SKM-1 (cell line): ENCODE results near the gene TIMM44.

Experiments
- DNase-seq: peaks from one replicate; lab custom pipeline; 2025; ENCODE audit not compliant: unreplicated experiment; lab: John Stamatoyannopoulos, UW

Gene TIMM44, protein sequence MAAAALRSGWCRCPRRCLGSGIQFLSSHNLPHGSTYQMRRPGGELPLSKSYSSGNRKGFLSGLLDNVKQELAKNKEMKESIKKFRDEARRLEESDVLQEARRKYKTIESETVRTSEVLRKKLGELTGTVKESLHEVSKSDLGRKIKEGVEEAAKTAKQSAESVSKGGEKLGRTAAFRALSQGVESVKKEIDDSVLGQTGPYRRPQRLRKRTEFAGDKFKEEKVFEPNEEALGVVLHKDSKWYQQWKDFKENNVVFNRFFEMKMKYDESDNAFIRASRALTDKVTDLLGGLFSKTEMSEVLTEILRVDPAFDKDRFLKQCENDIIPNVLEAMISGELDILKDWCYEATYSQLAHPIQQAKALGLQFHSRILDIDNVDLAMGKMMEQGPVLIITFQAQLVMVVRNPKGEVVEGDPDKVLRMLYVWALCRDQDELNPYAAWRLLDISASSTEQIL

DNA sequence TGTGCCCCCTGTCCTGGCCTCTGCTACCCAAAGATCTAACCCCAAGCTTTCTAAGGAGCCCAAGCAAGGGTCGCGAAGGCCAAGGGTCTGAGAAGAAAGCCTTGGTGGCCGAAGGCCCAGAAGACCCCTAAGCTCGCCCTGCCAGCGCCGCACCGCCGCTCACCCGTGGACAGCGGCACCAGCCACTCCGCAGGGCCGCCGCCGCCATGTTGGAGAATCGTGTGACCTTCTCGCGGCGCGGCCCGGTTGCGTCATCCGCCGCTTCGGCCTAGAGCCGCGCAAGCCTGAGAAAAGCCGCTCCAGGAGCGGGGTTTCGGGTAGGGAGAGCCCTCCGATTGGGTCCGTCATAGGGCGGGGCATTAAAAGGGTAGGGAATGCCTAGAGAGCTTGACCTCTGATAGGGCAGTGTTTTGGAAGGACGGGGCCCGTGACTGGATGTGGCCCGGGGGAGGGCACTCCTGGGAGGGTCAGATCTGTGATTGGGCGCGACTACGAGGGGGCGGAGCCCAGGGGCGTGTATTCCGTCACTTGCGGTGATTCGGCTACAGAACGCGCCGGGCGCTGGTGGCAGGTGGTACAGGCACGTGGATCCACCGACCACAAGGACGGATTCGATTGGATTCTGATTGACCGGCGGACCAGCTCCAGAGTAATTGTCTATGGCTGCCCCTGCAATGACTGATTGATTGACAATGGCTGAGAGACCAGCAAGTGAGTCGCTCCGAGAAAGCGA, at the start of gene TIMM44:
TSS of gene TIMM44 (minus strand) at position 223 of the 733 bp plus-strand sequence. CDS start at position 208, 15 bp downstream.
- DNase-seq = peak; percentile 99

DNA sequence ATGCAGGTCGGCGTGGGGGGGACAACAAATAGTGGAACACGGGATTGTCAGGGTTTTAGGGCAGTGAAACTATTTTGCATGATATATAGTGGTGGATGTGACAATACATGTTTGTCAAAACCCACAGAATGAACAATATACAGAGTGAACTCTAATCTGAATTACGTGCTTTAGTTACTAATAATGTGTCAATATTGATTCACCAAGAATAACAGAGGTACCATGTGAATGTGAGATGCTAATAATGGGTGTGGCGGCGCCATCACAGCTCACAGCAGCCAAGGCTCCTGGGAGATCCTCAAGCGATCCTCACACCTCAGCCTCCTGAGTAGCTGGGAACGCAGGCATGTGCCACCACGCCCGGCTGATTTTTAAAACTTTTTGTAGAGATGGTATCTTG, 49.1 kb upstream of the TIMM44 start:
- no peak for DNase-seq

DNA sequence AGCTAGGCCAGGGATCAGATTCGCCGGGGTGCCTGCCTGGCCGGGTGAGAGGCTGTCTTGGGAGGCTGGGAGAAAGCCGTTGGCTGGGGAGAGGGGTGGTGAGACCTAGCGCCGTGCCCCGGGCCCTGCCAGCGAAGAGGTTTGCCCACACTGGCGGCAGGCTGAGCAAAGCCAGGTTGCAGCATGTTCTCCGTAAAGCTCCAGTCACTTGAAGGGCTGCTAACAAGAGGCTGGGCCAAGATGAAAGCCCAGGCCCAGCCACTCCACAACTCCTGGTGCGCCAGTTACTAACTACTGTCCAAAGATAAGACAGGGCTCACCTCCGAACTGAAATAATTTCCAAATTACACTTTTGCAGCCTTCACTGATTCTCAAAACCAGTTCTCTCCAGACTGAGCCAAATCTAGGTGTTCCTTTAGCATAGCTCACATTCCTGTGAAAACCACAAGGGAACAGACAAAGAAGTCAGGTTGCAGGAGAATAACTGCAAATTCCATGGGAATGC, 45.7 kb upstream of the TIMM44 start:
- no peak for DNase-seq

DNA sequence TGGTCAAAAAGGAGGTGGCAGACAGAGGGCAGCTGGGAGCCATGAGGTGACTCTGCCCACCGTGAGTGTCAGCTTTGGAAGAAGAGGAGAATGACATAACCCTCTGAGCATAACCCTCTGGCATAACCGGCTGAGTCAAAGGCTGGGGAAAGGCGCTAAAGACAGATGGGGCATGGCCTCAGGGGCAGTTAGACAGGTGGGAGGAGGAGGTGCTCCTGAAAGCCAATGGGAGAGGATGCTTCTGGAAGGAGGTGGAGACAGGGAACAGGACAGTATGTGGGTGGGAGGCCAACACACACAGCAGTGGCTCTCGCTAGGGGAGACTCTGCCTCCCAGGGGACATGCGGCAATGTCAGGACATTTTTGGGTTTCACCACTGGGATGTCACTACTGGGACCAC, 44.8 kb upstream of the TIMM44 start:
- DNase-seq = no peak

DNA sequence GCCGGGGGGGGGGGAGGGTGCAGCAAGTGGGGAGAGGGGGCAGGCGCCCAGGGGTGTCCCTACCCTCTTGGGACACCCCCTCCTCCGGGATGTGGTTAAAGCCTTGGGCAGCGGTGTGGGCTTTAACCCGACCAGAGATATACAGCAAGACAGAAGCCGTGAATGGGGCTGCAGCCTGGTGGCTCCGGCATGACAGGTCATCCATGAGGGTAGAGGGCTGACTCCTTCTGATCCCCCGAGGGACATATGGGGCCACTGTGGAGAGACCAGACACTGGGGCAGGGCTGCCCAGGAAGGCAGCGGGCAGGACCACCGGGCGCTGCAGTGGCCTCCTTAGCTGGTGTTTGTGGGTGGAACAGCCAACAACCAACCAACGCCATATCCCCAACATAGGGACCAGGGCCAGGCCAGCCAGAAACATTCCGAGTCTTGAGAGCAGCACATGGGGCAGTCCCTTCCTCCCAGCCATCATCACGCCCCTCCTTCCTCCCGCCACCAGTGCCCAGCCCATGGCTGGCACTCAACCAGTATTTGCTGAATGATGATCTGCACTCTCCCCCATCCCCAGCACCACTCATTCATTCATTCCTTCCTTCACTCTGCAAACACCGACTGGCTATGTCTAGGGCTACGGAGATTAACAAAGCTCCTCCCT, 43.8 kb upstream of the TIMM44 start:
- no peak for DNase-seq

DNA sequence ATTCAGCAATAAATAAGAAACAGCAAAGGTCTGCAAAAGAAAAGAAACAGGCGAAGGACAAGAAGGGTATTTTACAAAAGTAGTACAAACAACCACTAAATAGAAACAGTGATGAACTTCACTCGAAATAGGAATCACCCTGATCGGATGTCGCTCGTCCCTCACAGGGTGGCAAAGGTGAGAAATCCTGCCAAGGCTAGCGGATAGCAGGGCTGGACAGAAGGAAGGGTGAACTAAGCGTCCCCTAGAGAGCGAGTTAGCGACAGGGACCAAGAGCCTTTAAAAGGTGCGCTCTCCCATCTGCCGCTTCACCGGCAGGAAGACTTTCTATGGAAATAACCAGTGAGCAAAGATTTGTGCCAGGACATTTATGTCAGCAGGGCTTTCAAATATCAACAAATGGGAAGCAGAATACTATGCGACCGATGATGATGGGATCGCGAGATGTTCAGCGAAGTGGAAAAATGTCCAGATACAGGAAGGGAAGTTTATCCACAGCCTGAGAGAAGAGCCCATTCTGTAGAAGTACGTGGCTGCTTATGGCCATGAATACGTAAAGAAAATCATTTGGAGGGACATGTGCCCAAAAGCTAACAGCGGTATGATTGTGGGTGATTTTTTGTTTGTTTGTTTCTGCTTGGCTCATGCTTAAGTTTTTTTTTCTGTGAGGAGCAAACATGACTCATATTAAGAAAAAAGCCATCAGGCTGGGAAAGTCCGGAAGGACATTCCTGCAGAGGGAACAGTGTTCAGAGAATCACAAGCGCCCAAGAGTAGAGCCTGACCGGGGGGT, 43.1 kb upstream of the TIMM44 start:
- no peak for DNase-seq

DNA sequence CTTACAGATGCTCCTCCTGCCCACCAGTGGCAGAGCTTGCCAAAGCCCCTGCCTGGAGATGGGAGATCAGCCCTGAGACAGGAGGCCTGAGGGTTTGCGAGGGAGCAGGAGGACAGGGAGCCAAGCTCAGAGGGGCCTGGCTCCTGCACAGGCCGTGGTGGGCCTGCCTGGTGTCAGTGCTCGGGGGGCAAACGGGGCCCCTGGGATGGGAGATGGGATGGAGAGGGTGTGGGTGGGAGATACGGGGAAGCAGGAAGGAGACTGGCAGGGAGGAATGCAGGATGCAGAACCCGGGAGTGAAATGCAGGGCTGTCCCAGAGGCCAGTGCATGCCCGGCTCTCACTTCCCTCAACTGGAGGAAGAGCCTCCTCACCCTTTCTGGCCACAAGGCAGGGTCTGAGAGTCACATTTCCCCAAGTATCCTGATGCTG, 42.0 kb upstream of the TIMM44 start:
- DNase-seq = no peak

DNA sequence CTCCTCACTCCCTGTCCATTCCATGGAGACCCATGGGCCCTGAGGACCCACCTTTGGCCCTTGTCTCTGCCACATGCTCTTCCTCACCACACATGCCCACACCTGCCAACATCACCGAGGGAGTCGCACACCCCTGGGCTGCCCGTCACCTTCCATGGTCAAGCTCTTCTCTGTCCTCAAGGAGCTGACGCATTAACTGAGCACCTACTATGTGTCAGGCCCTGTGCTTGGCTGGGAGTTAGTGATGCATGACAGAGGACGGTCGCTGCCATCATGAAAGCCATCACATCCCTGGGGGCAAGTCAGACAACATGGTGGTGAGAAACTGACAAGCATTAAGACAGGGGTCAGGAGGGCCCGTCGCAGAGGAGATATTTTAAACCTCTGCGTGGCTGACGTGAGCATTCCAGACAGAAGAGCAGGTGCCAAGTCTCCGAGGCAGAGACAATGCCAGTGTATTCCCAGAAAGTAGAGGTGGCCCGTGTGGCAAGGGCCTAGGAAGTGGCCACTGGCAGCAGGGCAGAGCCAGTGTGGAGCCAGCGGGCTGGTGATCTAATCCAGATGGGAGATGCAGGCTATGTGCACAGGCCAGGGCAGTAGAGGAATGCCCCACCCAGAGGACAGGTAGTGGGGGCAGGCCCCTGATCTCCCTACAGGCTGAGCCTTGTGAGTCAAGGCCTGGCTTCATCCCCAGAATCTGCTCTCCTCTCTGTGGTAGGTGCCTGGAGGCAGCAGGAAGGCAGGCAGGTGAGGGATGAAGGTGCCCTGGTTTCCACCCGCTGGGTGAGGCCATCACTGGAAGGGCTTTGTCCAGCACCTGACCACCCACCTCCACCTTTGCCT, 40.8 kb upstream of the TIMM44 start:
- DNase-seq = no peak

DNA sequence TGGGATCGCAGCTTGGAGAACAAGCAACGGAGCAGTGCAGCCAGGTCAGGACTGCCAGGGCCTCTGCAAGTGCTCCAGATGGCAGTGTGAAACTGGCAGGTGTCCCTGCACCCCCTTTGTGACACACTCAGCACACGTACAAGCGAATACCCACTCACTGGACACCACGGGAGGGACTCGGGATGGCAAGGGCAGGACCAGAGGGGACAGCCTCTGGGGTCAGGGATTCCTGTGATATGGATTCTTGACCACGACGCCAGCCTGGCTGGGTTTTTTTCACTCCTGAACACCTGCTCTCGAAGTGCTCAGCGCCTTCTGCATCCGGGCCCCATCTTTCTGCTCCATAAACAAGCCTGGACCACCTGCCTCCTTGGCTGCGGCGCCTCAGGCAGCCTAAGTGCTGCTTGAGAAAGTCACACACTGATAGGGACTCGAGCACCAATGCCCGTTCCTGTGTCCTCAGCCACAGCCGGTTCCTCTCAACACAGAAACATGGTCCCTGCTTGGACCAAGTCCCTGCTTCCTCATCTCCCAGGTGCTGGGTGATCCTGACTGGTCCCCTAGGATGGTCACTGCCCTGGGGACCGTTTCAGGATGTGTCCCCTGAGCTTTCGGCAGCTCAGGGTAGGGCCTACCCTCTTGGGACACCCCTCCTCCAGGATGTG, 40.0 kb upstream of the TIMM44 start:
- DNase-seq = no peak

DNA sequence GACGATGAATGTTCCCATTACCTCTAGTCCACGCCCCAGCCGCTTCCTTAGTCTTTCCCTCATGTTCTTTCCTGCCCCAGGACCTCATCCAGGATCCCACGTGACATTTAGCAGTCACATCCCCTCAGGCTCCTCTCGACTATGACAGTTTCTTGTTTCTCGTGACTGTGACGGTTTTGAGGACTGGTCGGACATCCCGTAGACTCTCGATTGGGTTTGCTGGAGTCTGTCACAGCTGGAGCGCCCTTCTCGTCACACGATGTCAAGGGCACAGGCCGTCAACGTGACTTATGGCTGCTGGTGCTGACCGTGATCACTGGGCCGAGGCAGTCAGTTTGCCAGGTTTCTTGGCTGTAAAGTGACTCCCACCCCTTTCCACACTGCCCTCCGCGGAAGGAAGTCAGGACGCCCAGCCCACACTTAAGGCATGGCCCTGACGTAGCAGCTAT, 39.2 kb upstream of the TIMM44 start:
- no peak for DNase-seq

DNA sequence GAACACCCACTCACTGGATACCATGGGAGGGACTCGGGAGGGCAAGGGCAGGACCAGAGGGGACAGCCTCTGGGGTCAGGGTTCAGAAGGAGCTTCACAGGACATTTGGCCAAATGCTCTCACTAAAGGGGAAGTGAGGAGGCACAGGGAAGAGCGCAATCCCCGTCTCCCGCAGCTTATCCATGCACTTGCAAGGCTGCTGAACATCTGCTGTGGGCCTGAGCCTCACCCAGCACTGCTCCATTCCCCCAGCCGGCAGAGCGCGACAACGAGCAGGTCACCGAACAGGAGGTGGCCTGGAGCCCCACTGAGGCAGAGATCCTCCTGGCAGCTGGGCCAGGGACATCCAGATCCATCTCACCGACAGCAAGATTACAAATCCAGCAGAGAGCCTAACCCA, 38.6 kb upstream of the TIMM44 start:
- DNase-seq = no peak

DNA sequence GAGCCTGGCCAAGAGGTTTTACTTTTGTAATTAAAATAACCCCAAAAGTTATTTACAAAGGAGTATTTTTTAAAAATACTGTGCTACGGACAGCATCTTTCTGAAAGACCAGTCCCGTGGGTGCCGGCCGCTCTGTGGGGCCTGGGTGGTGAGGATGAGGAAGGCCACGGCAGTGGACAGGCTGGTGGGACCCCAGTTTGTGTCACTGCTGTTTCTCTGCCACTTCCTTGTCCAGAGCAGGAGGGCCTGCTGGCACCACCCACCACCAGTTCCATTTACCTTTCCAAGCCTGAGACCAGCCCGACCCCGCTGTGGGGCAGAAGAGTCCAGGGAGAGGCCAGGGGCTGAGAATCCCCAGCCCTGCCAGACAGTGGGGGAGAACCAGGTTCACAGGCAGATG, 38.2 kb upstream of the TIMM44 start:
- no peak for DNase-seq

DNA sequence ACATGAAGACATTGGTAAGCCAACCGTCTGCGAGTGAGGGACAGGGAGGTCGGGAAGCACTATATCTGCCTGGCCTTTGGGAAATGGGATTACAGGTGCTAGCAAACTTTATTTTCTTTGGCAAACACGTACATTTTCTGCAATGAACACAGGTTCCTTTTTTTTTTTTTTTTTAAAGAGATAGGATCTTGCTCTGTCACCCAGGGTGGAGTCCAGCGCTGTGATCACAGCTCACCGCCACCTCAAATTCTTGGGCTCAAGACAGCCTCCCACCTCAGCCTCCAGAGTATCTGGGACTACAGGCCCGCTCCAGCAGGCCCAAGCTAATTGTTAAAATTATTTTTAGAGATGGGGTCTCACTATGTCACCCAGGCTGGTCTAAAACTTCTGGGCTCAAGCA, 37.7 kb upstream of the TIMM44 start:
- no peak for DNase-seq

DNA sequence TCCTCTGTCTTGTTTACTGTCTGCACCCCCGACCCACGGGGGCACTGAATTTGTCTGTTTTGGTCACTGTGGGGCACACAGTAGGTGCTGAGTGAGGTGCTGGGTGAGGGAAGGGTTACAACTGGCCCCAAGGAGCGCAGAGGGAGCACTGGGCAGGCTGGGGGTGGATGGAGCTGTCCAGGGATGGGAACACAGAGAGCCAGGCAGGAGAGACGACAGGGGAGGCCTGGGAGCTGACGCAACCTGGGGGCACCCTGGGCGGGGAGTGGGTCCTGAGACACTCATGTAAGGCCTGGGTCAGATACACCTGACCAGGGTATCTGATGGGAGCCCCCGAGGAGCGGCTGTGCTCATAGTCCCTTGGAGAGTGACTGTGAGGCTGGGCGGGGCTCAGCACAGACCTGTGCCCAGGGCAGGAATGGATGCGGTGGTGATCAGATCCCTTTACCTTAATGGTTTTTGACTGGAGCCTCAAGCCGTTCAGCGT, 37.2 kb upstream of the TIMM44 start:
- no peak for DNase-seq

DNA sequence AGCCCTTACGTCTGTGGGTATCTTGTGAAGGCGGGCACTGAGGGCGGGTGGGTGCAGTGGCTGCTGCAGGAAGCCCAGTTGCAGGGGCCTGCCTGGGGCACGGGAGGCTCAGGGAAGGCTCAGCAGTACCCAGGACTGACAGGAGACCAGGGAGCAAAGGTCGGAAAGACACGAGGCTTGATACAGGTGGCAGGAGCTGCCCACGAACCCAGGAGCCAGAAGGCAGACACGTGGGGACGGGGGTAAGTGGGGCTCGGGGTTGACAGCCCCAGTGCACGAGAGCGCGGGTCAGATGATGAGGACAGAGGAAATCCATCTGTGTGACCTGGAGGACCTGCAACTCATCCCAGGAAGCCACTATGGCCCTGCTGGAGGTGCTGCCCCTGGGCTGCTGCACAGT, 36.7 kb upstream of the TIMM44 start:
- DNase-seq = no peak

DNA sequence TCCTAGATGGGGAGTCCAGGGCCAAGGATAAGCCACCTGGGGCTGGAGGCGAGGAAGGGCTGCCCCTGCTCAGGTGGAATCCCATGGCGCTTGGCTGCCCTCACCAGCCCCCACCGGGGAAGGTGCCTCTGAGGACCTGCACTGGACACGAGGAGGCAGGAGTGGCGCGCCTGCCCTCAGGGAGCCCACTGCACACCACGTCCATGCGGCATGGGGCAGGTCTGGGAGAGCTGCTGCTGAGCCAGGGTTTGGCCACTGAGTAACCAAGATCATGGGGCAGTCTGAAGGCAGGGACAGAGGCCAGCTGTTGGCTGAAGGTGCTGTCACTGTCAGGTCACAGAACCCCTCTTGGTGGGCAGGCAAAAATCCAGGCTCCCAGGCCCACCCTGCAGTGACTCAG, 36.1 kb upstream of the TIMM44 start:
- no peak for DNase-seq

DNA sequence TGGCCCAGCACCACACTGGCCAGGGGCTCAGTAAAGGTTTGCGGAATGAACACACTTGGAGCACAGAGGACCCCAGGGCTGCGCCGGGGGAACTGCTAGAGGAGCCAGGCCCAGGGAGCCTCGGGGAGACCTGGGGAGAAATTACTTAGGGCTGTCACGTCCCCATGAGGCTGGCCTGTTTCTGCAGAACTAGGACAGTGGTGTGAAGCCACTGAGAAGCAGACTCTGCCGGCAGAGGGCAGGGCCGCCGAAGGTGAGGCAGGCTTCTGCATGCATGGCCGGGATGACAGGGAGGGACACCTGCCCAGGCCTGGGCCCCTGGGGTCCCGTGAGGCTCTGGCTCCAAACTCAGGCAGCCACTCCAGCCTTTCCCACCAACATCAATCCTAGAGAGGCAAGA, 35.5 kb upstream of the TIMM44 start:
- no peak for DNase-seq

DNA sequence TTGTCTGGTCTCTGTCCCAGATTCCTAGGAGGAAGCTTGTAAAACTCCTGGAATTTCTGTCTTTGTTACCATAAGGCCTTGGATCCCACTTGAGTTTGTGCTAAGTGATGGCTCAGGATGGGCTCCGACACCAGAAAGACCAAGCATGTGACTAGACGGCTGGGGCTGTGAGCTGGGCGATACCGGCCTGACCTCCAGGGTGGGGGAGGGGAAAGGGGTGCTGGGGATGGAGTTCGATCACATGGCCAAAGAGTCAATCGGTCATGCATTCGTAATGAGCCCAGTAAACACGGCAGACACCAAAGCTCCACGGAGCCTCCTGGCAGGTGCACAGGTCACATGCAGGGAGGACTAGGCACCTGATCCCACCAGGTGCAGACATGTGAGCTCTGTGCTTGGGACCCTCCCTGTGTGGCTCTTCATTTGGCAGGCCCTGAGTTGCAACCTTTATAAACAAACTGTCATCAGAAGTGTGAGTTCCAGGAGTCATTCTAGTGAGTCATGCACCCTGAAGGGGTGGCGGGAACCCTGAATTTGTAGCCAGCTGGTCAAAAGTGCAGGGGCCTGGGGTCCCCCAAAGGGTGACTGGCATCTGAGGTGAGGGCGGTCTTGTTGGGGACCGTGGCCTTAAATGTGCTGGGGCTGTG, 34.8 kb upstream of the TIMM44 start:
- DNase-seq = no peak

DNA sequence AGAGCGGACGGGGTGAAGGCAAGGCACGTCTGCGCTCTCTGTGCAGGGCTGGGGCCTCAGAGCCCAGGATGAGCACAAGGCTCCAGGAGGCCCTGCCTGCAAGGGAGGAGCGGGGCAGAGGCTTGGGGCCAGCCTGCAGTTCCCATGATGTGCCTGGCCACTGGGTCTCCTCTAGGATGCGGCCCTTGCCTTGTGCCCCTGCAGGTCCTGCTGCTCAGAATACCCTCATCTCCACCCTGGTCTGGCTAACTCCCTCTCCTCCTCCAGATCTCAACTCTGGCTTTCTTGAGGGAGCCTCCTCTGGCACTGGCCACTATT, 34.2 kb upstream of the TIMM44 start:
- DNase-seq = no peak
